ENCODE results near the gene ME3.

DNA sequence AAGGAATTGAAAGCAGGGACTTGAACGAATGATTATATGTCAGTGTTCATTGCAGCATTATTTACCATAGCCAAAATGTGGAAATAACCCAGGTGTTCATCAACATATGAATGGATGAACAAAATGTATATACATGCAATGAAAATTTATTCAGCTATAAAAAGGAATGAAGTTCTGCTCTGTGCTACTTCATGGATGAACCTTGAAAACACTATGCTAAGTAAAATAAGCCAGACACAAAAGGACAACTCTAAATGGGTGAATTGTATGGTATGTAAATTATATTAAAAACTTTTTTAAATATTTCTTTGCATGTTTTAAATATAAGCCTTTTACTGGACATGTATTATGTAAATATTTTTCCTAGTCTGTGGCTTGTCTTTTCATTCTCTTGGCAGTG, 107.0 kb downstream of the ME3 start:
- TF ChIP-seq, protein P1, sequence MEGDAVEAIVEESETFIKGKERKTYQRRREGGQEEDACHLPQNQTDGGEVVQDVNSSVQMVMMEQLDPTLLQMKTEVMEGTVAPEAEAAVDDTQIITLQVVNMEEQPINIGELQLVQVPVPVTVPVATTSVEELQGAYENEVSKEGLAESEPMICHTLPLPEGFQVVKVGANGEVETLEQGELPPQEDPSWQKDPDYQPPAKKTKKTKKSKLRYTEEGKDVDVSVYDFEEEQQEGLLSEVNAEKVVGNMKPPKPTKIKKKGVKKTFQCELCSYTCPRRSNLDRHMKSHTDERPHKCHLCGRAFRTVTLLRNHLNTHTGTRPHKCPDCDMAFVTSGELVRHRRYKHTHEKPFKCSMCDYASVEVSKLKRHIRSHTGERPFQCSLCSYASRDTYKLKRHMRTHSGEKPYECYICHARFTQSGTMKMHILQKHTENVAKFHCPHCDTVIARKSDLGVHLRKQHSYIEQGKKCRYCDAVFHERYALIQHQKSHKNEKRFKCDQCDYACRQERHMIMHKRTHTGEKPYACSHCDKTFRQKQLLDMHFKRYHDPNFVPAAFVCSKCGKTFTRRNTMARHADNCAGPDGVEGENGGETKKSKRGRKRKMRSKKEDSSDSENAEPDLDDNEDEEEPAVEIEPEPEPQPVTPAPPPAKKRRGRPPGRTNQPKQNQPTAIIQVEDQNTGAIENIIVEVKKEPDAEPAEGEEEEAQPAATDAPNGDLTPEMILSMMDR (IDR thresholded peaks at IDR 0.05; ENCODE audit: low read depth, low read length, missing input control): no peak
- no peak for TF ChIP-seq YY1 (IDR thresholded peaks at IDR 0.05)
- no peak for TF ChIP-seq FOXA1 (IDR thresholded peaks at IDR 0.05)
- TF ChIP-seq JUND (IDR thresholded peaks at IDR 0.05): no peak
- TF ChIP-seq, protein P2, sequence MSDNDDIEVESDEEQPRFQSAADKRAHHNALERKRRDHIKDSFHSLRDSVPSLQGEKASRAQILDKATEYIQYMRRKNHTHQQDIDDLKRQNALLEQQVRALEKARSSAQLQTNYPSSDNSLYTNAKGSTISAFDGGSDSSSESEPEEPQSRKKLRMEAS (IDR thresholded peaks at IDR 0.05): no peak
- no peak for TF ChIP-seq SP1 (IDR thresholded peaks at IDR 0.05)
- TF ChIP-seq RAD21 (IDR thresholded peaks at IDR 0.05): no peak

Measured in liver (tissue), 3 donors.